PFSK-1 (cell line): Measurements from ENCODE around the gene HOXB3.

Experiments
- FOXP2 ChIP-seq: optimal IDR thresholded peaks from 2 replicates; pipeline ENCODE3; 2011; ENCODE audit warnings: borderline replicate concordance, control low read depth, inconsistent platforms; ENCODE audit not compliant: insufficient read depth; ENCODE audit errors: extremely low read length, extremely low read depth
- POLR2AphosphoS5 ChIP-seq: IDR thresholded peaks from 2 replicates; pipeline ENCODE4 v1.6.1; 2012; ENCODE audit warnings: low read depth, mild to moderate bottlenecking, control low read depth, low read length, moderate library complexity
- SIN3A ChIP-seq: IDR thresholded peaks from 2 replicates; pipeline ENCODE4 v1.6.1; 2012; ENCODE audit warnings: mild to moderate bottlenecking, low read length, moderate library complexity, borderline replicate concordance; ENCODE audit not compliant: insufficient read depth
- TAF1 ChIP-seq: IDR thresholded peaks from 2 replicates; pipeline ENCODE4 v1.6.1; 2012; ENCODE audit warnings: low read length, control low read depth, borderline replicate concordance; ENCODE audit not compliant: insufficient read depth
- TF ChIP-seq, protein P1 (sequence below), 2 experiments: IDR thresholded peaks; 2 replicates each; pipeline versions ENCODE4 v1.6.1 to v1.8.0; 2011 to 2012; ENCODE audit warnings: low read depth in 2 of 2, low read length in 2 of 2, control low read depth in 1 of 2, inconsistent platforms in 1 of 2, mild to moderate bottlenecking in 1 of 2, moderate library complexity in 1 of 2; ENCODE audit not compliant: insufficient read depth in 1 of 2

The HOXB3 gene

DNA sequence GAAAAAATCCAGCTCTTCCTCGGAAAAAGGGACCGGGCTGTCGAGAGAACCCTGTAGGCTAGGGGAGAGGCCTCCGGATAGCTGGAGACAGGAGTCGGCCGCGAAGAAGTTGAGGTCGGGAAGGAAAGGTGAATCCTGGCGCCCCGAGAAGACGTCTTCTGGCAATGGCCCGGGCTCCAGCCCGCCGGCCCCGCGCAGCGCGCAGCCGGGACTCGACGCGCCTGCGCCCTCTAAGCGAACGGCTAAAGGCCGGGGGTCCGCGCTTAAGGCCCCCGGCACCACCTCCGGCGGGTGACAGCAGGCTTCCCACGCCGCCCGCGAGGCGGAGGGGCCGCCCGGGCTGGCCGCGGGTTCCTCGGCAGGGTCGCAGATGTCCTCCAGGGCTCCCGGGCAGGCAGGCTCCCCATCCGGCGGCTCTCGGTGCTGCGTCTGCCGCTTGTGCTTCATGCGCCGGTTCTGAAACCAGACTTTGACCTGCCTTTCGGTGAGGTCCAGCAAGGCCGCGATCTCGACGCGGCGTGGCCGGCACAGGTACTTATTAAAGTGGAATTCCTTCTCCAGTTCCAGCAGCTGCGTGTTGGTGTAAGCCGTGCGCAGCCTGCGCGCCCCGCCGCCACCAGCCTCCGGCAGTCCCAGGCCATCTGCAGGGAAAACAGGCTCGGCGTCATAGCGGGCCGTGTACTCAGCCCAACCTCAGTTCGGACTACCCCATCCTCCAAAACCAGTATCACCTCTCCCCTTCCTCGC is 46.8 kb downstream of the HOXB3 start:
- TF ChIP-seq POLR2AphosphoS5 = no peak
- TF ChIP-seq TAF1 = no peak
- no peak for TF ChIP-seq FOXP2
- TF ChIP-seq, protein P1, sequence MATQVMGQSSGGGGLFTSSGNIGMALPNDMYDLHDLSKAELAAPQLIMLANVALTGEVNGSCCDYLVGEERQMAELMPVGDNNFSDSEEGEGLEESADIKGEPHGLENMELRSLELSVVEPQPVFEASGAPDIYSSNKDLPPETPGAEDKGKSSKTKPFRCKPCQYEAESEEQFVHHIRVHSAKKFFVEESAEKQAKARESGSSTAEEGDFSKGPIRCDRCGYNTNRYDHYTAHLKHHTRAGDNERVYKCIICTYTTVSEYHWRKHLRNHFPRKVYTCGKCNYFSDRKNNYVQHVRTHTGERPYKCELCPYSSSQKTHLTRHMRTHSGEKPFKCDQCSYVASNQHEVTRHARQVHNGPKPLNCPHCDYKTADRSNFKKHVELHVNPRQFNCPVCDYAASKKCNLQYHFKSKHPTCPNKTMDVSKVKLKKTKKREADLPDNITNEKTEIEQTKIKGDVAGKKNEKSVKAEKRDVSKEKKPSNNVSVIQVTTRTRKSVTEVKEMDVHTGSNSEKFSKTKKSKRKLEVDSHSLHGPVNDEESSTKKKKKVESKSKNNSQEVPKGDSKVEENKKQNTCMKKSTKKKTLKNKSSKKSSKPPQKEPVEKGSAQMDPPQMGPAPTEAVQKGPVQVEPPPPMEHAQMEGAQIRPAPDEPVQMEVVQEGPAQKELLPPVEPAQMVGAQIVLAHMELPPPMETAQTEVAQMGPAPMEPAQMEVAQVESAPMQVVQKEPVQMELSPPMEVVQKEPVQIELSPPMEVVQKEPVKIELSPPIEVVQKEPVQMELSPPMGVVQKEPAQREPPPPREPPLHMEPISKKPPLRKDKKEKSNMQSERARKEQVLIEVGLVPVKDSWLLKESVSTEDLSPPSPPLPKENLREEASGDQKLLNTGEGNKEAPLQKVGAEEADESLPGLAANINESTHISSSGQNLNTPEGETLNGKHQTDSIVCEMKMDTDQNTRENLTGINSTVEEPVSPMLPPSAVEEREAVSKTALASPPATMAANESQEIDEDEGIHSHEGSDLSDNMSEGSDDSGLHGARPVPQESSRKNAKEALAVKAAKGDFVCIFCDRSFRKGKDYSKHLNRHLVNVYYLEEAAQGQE (IDR thresholded peaks at IDR 0.05; ENCODE audit: insufficient read depth in 1 of 2, low read depth in 2 of 2, low read length in 2 of 2) = no peak
- TF ChIP-seq SIN3A = no peak

DNA sequence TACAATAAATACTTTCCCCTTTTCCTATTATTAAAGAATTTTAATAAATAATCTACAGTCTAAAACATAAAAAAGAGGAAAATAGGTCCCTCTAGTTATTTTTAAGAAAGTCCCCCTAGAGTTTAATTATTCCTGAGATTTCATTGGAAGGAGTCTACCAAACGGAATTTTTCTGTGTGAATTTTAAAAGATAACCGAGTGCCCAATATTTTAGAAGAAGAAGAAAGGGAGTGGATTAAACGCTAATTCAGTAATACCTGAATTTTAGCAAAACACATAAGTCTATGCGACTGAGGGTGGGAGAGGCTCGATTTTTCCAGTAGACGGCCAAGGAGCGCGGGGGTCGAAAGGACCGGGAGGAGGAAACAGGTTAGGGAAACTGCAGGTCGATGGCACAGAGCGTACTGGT is 47.3 kb downstream of the HOXB3 start:
- TF ChIP-seq, protein P1 (IDR thresholded peaks at IDR 0.05; ENCODE audit: insufficient read depth in 1 of 2, low read depth in 2 of 2, low read length in 2 of 2) = no peak
- TF ChIP-seq POLR2AphosphoS5 (no peak), TAF1 (no peak), SIN3A (no peak), FOXP2 (no peak)

- no peak for TF ChIP-seq FOXP2
- TF ChIP-seq POLR2AphosphoS5 = no peak
- TF ChIP-seq, protein P1 (IDR thresholded peaks at IDR 0.05; ENCODE audit: insufficient read depth in 1 of 2, low read depth in 2 of 2, low read length in 2 of 2) = no peak
- no peak for TF ChIP-seq SIN3A
- no peak for TF ChIP-seq TAF1
These were observed 47.9 kb downstream of the HOXB3 start for GRCh38 chr17:48542114-48542656.

GRCh38 chr17:48541577-48542113 is 48.4 kb downstream of the HOXB3 start:
- TF ChIP-seq FOXP2 (no peak), SIN3A (no peak), POLR2AphosphoS5 (no peak), TAF1 (no peak)
- TF ChIP-seq, protein P1 (IDR thresholded peaks at IDR 0.05; ENCODE audit: insufficient read depth in 1 of 2, low read depth in 2 of 2, low read length in 2 of 2) = no peak
